OCI-LY3 (cell line): ENCODE measurements around the gene KLF3.

Source experiments
- EZH2phosphoT487 ChIP-seq: fragments of 200-600 bp; shearing (Covaris generic); IDR thresholded peaks from 2 replicates; pipeline ENCODE4 v1.6.1; 2018; ENCODE audit warnings: antibody characterized with exemption, mixed run types, low read depth
- TF ChIP-seq, protein P1 (sequence below): fragments of 200-600, 300-600 bp; sonication (generic); IDR thresholded peaks from 2 replicates; pipeline ENCODE4 v1.5.1; 2014; ENCODE audit warnings: antibody characterized with exemption, low read length, low read depth

DNA sequence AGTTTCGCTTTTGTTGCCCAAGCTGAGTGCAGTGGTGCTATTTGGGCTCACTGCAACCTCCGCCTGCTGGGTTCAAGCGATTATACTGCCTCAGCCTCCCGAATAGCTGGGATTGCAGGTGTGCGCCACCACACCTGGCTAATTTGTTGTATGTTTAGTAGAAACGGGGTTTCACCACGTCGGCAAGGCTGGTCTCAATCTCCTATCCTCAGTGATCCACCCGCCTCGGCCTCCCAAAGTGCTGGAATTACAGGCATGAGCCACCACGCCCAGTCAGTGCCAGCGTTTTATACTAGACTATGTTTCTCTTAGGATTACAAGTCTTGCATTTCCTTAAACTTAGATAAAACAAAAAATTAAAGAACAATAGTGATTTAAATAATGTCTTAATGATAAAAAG, 13.0 kb downstream of the KLF3 start:
- TF ChIP-seq, protein P1, sequence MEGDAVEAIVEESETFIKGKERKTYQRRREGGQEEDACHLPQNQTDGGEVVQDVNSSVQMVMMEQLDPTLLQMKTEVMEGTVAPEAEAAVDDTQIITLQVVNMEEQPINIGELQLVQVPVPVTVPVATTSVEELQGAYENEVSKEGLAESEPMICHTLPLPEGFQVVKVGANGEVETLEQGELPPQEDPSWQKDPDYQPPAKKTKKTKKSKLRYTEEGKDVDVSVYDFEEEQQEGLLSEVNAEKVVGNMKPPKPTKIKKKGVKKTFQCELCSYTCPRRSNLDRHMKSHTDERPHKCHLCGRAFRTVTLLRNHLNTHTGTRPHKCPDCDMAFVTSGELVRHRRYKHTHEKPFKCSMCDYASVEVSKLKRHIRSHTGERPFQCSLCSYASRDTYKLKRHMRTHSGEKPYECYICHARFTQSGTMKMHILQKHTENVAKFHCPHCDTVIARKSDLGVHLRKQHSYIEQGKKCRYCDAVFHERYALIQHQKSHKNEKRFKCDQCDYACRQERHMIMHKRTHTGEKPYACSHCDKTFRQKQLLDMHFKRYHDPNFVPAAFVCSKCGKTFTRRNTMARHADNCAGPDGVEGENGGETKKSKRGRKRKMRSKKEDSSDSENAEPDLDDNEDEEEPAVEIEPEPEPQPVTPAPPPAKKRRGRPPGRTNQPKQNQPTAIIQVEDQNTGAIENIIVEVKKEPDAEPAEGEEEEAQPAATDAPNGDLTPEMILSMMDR = no peak
- no peak for TF ChIP-seq EZH2phosphoT487
